Measurements from ENCODE around the gene ABHD4. TPM values are rescaled to one million over a fixed set of nuclear protein-coding genes. Genes with fewer than 3 reads are reported as not detected.
"Not testable (repeated sequence)": the region's sequence is repeated elsewhere in the genome, so short reads cannot be mapped to it uniquely, and the experiment has no call there.

ABHD4 gene
- polyA plus RNA-seq, 2 of the 4 experiments (the other 2 are of a cell fraction), result 58.3 to 70.7 TPM

GRCh38 chr14:22634233-22634900, 36.3 kb downstream of the ABHD4 start:
- no peak; a peak in 1 of 6 replicates for ATAC-seq
- H3K4me2 ChIP-seq, result no peak overlapping the region
- CTCF ChIA-PET, result interaction anchor here (0.8 to 1.2 kb wide), 4 partner anchors 9 to 78 kb away, joined by 3 to 4 read pairs (median 4); no protein-coding TSS in a partner anchor
- no peak for FAIRE-seq
- 75% methylated on average over 8 of the region's 8 CpGs for WGBS (ENCODE audit: missing lambda C conversion rate)
- no peak for DNase-seq (ENCODE audit: low read depth in 1 of 2, low spot score in 1 of 2)
- no peak overlapping the region for H3K27ac ChIP-seq
- no peak overlapping the region for H3K4me3 ChIP-seq
- H3K9me3 ChIP-seq, result no peaks in the 10 kb centered on the region
- POLR2A ChIA-PET, result no interaction called here
- no peaks in the 10 kb centered on the region for H3K4me1 ChIP-seq
- no peak for TF ChIP-seq PBX3 (IDR thresholded peaks at IDR 0.05)
- no peak for TF ChIP-seq RFX5 (IDR thresholded peaks at IDR 0.05)
- TF ChIP-seq KDM1A (IDR thresholded peaks at IDR 0.05; ENCODE audit: low read depth), result no peak
- TF ChIP-seq ESRRA (IDR thresholded peaks at IDR 0.05; ENCODE audit: borderline replicate concordance, low read length), result no peak
- no peak for TF ChIP-seq CTCF (IDR thresholded peaks at IDR 0.05)
- no peak for TF ChIP-seq TFCP2L1 (CRISPR knock-in tag; IDR thresholded peaks at IDR 0.05)
- TF ChIP-seq CBX8 (IDR thresholded peaks at IDR 0.05), result no peak
- no peak for TF ChIP-seq EHF (CRISPR knock-in tag; IDR thresholded peaks at IDR 0.05)
- TF ChIP-seq JUNB (IDR thresholded peaks at IDR 0.05), result no peak
- no peak for TF ChIP-seq CBX2 (IDR thresholded peaks at IDR 0.05; ENCODE audit: borderline replicate concordance, low read depth)
- TF ChIP-seq HDAC2 (IDR thresholded peaks at IDR 0.05), result no peak
- no peak for TF ChIP-seq PHF8 (IDR thresholded peaks at IDR 0.05; ENCODE audit: borderline replicate concordance, low read depth)
- TF ChIP-seq USF2 (IDR thresholded peaks at IDR 0.05), result no peak
- no peak for TF ChIP-seq ZNF302 (CRISPR knock-in tag; IDR thresholded peaks at IDR 0.05)
- TF ChIP-seq MAZ (IDR thresholded peaks at IDR 0.05; ENCODE audit: borderline replicate concordance, low read depth, low read length), result no peak
- TF ChIP-seq REST (IDR thresholded peaks at IDR 0.05), result no peak
- no peak for TF ChIP-seq MAX (IDR thresholded peaks at IDR 0.05)

- CTCF ChIA-PET, result interaction anchor here (1.5 kb wide), 1 partner anchor 66 kb away, joined by 6 read pairs; no protein-coding TSS in a partner anchor
- 77% methylated on average over 1 of the region's 1 CpG for WGBS (ENCODE audit: missing lambda C conversion rate)
- FAIRE-seq, result not testable (repeated sequence)
Measured at GRCh38 chr14:22635980-22636379, 37.9 kb downstream of the ABHD4 start.

More at GRCh38 chr14:22635980-22636379, 37.9 kb downstream of the ABHD4 start:
- POLR2A ChIA-PET; H3K4me1 ChIP-seq; ATAC-seq; H3K4me2 ChIP-seq; H3K4me3 ChIP-seq; H3K27ac ChIP-seq; DNase-seq (ENCODE audit: low read depth in 1 of 2, low spot score in 1 of 2); H3K9me3 ChIP-seq: not testable (repeated sequence)

All from A549 (cell line).